Fibroblast of mammary gland (primary cell): ENCODE data around the gene PDE8A.

Experiments used
- DNase-seq: peaks from one replicate; pipeline ENCODE4 v3.0.0-alpha.2; 2010; ENCODE audit warnings: low read depth
- H3K4me3 ChIP-seq: 2 replicates; pipeline ENCODE4 v1.5.1; 2011; ENCODE audit warnings: low read depth, mild to moderate bottlenecking, low read length, moderate library complexity; ENCODE audit not compliant: control insufficient read depth
- TF ChIP-seq, protein P1 (sequence below): conservative IDR thresholded peaks from 2 replicates; pipeline ENCODE4 v1.5.1; 2011; ENCODE audit warnings: low read depth, low read length, inconsistent platforms; ENCODE audit not compliant: control insufficient read depth, insufficient read depth

Gene PDE8A, protein sequence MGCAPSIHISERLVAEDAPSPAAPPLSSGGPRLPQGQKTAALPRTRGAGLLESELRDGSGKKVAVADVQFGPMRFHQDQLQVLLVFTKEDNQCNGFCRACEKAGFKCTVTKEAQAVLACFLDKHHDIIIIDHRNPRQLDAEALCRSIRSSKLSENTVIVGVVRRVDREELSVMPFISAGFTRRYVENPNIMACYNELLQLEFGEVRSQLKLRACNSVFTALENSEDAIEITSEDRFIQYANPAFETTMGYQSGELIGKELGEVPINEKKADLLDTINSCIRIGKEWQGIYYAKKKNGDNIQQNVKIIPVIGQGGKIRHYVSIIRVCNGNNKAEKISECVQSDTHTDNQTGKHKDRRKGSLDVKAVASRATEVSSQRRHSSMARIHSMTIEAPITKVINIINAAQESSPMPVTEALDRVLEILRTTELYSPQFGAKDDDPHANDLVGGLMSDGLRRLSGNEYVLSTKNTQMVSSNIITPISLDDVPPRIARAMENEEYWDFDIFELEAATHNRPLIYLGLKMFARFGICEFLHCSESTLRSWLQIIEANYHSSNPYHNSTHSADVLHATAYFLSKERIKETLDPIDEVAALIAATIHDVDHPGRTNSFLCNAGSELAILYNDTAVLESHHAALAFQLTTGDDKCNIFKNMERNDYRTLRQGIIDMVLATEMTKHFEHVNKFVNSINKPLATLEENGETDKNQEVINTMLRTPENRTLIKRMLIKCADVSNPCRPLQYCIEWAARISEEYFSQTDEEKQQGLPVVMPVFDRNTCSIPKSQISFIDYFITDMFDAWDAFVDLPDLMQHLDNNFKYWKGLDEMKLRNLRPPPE

GRCh38 chr15:84981711-84982300 lies at the start of gene PDE8A:
Gene PDE8A (plus strand): TSS chr15:84981856. CDS start chr15:84982163, 307 bp downstream.
- peak within 1 kb of the TSS; percentile 80 for H3K4me3 ChIP-seq
- TF ChIP-seq, protein P1, sequence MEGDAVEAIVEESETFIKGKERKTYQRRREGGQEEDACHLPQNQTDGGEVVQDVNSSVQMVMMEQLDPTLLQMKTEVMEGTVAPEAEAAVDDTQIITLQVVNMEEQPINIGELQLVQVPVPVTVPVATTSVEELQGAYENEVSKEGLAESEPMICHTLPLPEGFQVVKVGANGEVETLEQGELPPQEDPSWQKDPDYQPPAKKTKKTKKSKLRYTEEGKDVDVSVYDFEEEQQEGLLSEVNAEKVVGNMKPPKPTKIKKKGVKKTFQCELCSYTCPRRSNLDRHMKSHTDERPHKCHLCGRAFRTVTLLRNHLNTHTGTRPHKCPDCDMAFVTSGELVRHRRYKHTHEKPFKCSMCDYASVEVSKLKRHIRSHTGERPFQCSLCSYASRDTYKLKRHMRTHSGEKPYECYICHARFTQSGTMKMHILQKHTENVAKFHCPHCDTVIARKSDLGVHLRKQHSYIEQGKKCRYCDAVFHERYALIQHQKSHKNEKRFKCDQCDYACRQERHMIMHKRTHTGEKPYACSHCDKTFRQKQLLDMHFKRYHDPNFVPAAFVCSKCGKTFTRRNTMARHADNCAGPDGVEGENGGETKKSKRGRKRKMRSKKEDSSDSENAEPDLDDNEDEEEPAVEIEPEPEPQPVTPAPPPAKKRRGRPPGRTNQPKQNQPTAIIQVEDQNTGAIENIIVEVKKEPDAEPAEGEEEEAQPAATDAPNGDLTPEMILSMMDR = no peak
- DNase-seq = peak; percentile 21

- TF ChIP-seq, protein P1 = no peak
- DNase-seq = no peak
- no peak overlapping the region for H3K4me3 ChIP-seq
These were observed 46.5 kb upstream of the PDE8A start for GRCh38 chr15:84934942-84935729.

- peak; percentile 30 for DNase-seq
- TF ChIP-seq, protein P1 = no peak
- H3K4me3 ChIP-seq = no peak overlapping the region
These were observed 44.5 kb upstream of the PDE8A start for GRCh38 chr15:84937144-84937543.

- DNase-seq = no peak
- no peak overlapping the region for H3K4me3 ChIP-seq
- TF ChIP-seq, protein P1 = no peak
These were observed 42.9 kb upstream of the PDE8A start for GRCh38 chr15:84938726-84939125.

- TF ChIP-seq, protein P1 = no peak
- no peak for DNase-seq
These were observed 41.3 kb upstream of the PDE8A start for GRCh38 chr15:84940399-84940798.

DNA sequence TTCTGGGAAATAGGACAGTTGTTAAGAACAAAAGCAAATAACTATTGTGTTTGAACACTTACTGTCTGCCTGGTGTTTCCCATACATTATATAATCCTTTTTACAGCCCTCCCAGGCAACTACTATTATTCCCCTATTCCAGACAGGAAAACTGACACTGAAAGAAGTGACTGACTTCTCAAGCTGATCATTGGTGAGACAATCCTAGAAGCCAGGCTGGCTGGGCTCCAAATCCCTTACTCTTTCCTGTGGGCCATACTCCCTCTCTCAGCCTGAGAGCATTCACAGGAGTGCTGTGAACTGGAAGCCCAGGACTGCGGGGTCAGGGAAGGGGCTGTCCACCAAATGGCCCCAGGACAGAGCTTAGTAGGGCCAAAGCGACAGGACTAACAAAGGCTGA lies 39.2 kb upstream of the PDE8A start:
- TF ChIP-seq, protein P1 = no peak
- no peak for DNase-seq
- H3K4me3 ChIP-seq = no peak overlapping the region

More at GRCh38 chr15:84940399-84940798, 41.3 kb upstream of the PDE8A start:
- no peak overlapping the region for H3K4me3 ChIP-seq
